ENCODE data around the gene ARL5C. TPM values are rescaled to one million over a fixed set of nuclear protein-coding genes. Genes with fewer than 3 reads are reported as not detected.

Gene ARL5C
- total RNA-seq, 2 experiments from 2014 or later = not detected

DNA sequence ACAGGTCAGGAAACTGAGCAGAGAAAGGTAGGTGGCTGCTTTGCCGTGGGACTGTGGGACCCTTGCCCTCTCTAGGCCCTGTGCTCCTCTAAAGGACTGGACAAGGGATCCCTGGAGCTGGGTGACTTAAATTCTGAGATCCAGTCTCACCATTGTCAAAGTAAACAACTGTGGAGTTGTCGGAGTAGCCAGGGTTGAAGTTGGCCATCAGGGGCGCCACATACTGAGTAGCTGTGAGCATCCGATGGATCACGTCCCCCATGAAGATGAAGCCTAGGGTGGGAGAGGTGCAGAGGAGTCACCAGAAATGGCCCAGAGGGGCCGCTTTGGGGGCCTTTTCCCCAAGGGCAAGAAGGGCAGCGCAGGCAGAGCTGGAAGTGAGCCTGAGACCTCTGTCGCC, 58.0 kb downstream of the ARL5C start:
- POLR2A ChIA-PET = no interaction called here
- H3K27ac Mint-ChIP-seq = no peak overlapping the region
- TF ChIP-seq, protein P1, sequence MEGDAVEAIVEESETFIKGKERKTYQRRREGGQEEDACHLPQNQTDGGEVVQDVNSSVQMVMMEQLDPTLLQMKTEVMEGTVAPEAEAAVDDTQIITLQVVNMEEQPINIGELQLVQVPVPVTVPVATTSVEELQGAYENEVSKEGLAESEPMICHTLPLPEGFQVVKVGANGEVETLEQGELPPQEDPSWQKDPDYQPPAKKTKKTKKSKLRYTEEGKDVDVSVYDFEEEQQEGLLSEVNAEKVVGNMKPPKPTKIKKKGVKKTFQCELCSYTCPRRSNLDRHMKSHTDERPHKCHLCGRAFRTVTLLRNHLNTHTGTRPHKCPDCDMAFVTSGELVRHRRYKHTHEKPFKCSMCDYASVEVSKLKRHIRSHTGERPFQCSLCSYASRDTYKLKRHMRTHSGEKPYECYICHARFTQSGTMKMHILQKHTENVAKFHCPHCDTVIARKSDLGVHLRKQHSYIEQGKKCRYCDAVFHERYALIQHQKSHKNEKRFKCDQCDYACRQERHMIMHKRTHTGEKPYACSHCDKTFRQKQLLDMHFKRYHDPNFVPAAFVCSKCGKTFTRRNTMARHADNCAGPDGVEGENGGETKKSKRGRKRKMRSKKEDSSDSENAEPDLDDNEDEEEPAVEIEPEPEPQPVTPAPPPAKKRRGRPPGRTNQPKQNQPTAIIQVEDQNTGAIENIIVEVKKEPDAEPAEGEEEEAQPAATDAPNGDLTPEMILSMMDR (IDR thresholded peaks at IDR 0.05) = no peak
- ATAC-seq (no peak), DNase-seq (no peak)
- CTCF ChIA-PET = no interaction called here
- H3K4me1 Mint-ChIP-seq (ENCODE audit: low read depth) = no peaks in the 10 kb centered on the region
- no peaks in the 10 kb centered on the region for H3K9me3 Mint-ChIP-seq
- no peaks in the 10 kb centered on the region for H3K36me3 Mint-ChIP-seq (ENCODE audit: low read depth)
- no peak overlapping the region for H3K4me3 Mint-ChIP-seq
- intact Hi-C loops (cut with micrococcal nuclease) = no loop called here
- H3K27me3 Mint-ChIP-seq = no peaks in the 10 kb centered on the region

DNA sequence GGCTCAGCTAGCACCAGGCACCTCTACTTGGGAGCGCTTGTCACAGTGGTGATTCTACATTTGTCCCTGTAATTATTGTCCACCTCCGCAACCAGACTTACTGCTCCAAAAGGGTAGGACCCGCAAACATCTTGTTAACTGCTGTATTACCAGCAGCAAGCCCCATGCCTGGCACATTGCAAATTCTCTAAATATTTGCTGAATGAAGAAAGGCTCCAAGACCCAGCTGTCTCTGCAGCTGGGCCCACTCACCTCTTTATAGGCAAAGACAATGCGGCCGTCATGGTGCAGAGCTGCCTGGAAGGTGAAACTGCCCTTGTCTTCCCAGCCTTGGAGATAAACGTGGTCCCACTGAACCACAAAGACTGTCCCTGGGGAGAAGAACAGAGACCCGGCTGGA, 58.8 kb downstream of the ARL5C start:
- ATAC-seq = no peak
- peaks cover 5% of the 10 kb centered on the region for H3K4me1 Mint-ChIP-seq (ENCODE audit: low read depth)
- H3K4me3 Mint-ChIP-seq = no peak overlapping the region
- DNase-seq = no peak
- no peaks in the 10 kb centered on the region for H3K36me3 Mint-ChIP-seq (ENCODE audit: low read depth)
- intact Hi-C loops (cut with micrococcal nuclease) = no loop called here
- H3K9me3 Mint-ChIP-seq = no peaks in the 10 kb centered on the region
- POLR2A ChIA-PET = no interaction called here
- CTCF ChIA-PET = no interaction called here
- H3K27me3 Mint-ChIP-seq = no peaks in the 10 kb centered on the region
- no peak overlapping the region for H3K27ac Mint-ChIP-seq
- TF ChIP-seq, protein P1 (IDR thresholded peaks at IDR 0.05) = no peak

Other genes starting within 250 kb of the ARL5C start
- gene FBXO47, start 198.8 kb downstream of the ARL5C start, total RNA-seq = not detected
- 1 to 10 TPM; 1.7 to 2.4 TPM for gene PLXDC1, start 14.5 kb downstream of the ARL5C start, total RNA-seq
- 10 to 100 TPM; 13.1 to 14.2 TPM for gene CACNB1, start 31.5 kb upstream of the ARL5C start, total RNA-seq
- 1,000 to 10,000 TPM; 3,130 to 3,175 TPM for gene RPL19, start 34.1 kb upstream of the ARL5C start, total RNA-seq
- gene STAC2, start 59.8 kb upstream of the ARL5C start, total RNA-seq = under 1 TPM; 0.47 to 0.56 TPM
- gene FBXL20, start 235.5 kb upstream of the ARL5C start, total RNA-seq = 10 to 100 TPM; 17.7 to 19.1 TPM